Measurements from ENCODE around the gene CCNG2.

DNA sequence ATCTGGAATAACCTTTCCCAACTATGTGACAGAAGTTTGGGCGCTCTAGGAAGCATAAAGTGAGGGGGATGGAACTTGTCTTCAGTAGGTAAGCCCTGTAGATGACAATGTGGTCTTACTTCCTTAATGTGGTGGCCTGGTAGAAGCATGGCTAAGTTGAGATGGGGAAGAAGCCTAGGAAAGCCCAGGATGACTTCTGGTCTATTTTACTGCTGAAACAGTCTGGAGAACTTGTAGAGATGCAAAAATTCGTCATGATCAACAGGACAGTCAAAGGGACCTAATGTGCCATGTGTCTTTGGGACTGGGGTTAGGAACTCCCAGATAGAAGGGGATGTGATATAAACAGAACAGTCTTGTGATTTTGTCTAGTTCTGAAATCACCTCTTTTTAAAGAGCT, 40.8 kb downstream of the CCNG2 start:
- TF ChIP-seq, protein P1, sequence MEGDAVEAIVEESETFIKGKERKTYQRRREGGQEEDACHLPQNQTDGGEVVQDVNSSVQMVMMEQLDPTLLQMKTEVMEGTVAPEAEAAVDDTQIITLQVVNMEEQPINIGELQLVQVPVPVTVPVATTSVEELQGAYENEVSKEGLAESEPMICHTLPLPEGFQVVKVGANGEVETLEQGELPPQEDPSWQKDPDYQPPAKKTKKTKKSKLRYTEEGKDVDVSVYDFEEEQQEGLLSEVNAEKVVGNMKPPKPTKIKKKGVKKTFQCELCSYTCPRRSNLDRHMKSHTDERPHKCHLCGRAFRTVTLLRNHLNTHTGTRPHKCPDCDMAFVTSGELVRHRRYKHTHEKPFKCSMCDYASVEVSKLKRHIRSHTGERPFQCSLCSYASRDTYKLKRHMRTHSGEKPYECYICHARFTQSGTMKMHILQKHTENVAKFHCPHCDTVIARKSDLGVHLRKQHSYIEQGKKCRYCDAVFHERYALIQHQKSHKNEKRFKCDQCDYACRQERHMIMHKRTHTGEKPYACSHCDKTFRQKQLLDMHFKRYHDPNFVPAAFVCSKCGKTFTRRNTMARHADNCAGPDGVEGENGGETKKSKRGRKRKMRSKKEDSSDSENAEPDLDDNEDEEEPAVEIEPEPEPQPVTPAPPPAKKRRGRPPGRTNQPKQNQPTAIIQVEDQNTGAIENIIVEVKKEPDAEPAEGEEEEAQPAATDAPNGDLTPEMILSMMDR (conservative IDR thresholded peaks at IDR 0.05) = no peak
- TF ChIP-seq EZH2 (IDR thresholded peaks at IDR 0.05; ENCODE audit: low read depth) = no peak

All from PC-9 (cell line).